Measurements from ENCODE around the gene KIRREL3. TPM values are rescaled to one million over a fixed set of nuclear protein-coding genes. Genes with fewer than 3 reads are reported as not detected.
A peak's percentile ranks its signal among the peaks of the same experiment; 100 is the strongest.
"Not testable (repeated sequence)": the region's sequence is repeated elsewhere in the genome, so short reads cannot be mapped to it uniquely, and the experiment has no call there.

Gene KIRREL3
- total and polyA plus RNA-seq, 10 donors: 0.50 to 5.4 (median 2.0) TPM

DNA sequence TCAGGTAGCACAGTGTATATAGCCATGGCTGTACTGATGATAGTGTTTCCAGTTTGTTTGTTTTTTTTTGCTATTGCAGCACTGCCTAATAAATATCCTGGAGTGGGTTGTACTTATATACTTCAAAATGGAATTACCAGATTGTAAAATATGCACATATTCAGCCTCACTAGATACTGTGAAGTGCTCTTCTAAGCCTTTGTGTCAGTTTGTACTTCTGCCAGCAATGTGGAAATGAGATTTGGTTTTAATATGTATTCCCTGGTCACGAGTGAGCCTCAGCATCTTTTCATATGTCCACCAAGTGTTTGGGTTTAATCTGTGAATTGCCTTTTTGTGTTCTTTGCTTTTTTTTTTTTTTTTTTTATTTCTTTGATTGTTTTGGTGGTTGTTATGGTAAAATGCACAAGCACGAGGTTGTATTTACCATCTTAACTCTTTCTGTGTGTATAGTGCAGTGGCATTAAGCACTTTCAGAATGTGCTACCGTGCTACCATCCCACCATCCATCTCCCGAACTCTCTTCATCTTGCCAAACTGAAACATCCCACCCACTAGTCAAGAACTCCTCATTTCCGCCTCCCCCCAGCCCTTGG is 610.2 kb downstream of the KIRREL3 start:
- TF ChIP-seq, protein P1, sequence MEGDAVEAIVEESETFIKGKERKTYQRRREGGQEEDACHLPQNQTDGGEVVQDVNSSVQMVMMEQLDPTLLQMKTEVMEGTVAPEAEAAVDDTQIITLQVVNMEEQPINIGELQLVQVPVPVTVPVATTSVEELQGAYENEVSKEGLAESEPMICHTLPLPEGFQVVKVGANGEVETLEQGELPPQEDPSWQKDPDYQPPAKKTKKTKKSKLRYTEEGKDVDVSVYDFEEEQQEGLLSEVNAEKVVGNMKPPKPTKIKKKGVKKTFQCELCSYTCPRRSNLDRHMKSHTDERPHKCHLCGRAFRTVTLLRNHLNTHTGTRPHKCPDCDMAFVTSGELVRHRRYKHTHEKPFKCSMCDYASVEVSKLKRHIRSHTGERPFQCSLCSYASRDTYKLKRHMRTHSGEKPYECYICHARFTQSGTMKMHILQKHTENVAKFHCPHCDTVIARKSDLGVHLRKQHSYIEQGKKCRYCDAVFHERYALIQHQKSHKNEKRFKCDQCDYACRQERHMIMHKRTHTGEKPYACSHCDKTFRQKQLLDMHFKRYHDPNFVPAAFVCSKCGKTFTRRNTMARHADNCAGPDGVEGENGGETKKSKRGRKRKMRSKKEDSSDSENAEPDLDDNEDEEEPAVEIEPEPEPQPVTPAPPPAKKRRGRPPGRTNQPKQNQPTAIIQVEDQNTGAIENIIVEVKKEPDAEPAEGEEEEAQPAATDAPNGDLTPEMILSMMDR (IDR thresholded peaks at IDR 0.05 in 8 of 11, conservative IDR thresholded peaks at IDR 0.05 in 3 of 11): no peak
- TF ChIP-seq POLR2AphosphoS5 (IDR thresholded peaks at IDR 0.05) (no peak), POLR2A (IDR thresholded peaks at IDR 0.05) (no peak)
- H3K36me3 ChIP-seq: no peaks in the 10 kb centered on the region
- H3K4me1 ChIP-seq: peaks cover 9 to 81% (median 55%) of the 10 kb centered on the region in 6 donors
- no peaks in the 10 kb centered on the region for H3K9me3 ChIP-seq
- WGBS, 5 donors: 68 to 71% (median 70%) methylated on average over 5 of the region's 5 CpGs
- peak overlapping the region in 1 of 8 donors; percentile 64 for H3K27ac ChIP-seq
- DNase-seq: no peak
- H3K4me3 ChIP-seq: no peak overlapping the region
- intact Hi-C loops (cut with DNase I; ENCODE audit: low total_unique reads): no loop called here
- H3K27me3 ChIP-seq (replicated peaks in 1 of 7): no peaks in the 10 kb centered on the region

DNA sequence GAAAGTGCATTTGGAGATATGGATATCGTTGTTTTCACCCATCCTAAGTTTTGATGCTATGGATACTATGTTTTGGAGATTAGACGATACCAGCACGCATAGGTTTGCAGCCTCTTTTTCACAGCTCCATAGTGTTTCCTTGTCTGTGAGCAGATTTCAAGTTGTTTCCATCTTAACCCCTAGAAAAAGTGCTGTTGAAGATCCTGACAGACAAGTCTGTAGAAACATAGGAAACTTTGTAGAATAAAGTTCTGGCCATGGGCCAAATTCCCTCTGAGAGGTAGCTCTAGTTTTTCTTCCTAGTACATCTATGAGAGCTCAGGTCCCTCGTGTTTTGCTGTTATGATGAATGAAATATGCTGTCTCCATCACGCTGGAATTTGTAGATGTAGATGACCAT is 612.7 kb downstream of the KIRREL3 start:
- no peaks in the 10 kb centered on the region for H3K27me3 ChIP-seq (replicated peaks in 1 of 7)
- H3K4me3 ChIP-seq: no peak overlapping the region
- DNase-seq: no peak
- no peaks in the 10 kb centered on the region for H3K9me3 ChIP-seq
- no peak for TF ChIP-seq POLR2AphosphoS5 (IDR thresholded peaks at IDR 0.05)
- no peak for TF ChIP-seq POLR2A (IDR thresholded peaks at IDR 0.05)
- TF ChIP-seq, protein P1 (IDR thresholded peaks at IDR 0.05 in 8 of 11, conservative IDR thresholded peaks at IDR 0.05 in 3 of 11): no peak
- H3K27ac ChIP-seq: peak overlapping the region in 2 of 8 donors; percentile 87 to 88
- WGBS, 5 donors: 68 to 88% (median 85%) methylated on average over 5 of the region's 5 CpGs
- no peaks in the 10 kb centered on the region for H3K36me3 ChIP-seq
- intact Hi-C loops (cut with DNase I; ENCODE audit: low total_unique reads): no loop called here
- H3K4me1 ChIP-seq: peaks cover 13 to 81% (median 56%) of the 10 kb centered on the region in 6 donors

DNA sequence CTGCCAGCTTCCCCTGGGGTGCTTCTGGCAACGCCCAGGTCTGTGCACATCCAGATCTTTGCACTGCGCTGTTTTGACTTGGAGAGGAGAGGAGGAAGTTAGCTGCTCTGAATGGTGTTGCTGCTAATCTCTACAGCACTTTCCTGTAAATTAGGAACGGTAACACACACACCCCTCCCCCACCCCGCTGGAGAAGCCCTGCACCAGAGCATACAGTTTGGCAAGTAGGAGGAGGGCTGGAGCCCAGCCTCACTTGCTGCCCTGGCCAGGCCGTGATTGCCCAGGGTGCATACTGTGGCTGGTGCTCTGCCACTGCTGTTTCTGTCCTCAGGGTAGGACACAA is 613.9 kb downstream of the KIRREL3 start:
- Histone ChIP-seq H3K27ac (peak overlapping the region in 7 of 8 donors; percentile 58 to 88 (median 82)), H3K4me3 (peak overlapping the region in 1 of 8 donors; percentile 22), H3K4me1 (peaks cover 10 to 76% (median 48%) of the 10 kb centered on the region in 6 donors)
- H3K9me3 ChIP-seq; H3K36me3 ChIP-seq; H3K27me3 ChIP-seq (replicated peaks in 1 of 7); intact Hi-C loops (cut with DNase I; ENCODE audit: low total_unique reads): not testable (repeated sequence)
- WGBS, 5 donors: 5 to 30% (median 16%) methylated on average over 4 to 5 of the region's 5 CpGs
- peak in 1 of 3 donors; percentile 44 for TF ChIP-seq POLR2AphosphoS5 (IDR thresholded peaks at IDR 0.05)
- peak; percentile 87 for DNase-seq

DNA sequence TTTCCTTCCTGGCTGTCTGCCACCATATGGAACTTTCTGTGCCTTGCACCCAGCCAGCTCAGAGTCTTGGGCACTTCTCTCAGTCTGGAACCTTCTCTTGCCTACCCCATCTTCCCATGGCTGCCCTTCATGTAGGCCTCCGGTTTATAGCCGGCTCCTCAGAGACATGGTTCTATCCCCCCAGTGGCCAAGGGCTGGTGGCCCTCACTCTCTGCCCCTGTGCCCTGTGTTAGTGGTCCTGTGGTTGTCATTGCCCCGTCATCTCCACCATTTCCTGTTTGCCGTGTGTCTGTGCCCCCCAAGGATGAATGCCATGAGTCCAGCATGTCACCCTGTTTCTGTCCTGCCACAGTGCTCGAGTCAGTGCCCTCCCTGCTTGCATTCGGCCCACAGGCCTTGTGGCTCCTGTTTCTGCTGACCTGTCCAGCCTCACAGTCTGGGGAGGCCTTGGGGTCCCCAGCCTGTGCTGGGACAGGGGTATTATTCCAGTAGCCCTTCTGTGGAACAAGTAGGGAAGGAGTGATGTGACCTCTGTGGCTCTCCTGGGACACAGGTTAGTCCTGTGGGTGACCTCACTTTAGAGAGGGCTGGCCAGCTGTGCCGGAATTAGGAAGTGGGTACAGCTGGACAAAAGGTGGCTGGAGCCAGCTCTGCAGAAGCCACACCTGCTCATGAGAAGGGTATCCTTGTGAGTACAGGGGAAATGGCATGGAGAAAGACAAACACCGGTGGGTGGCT is 614.4 kb downstream of the KIRREL3 start:
- Histone ChIP-seq H3K36me3 (no peaks in the 10 kb centered on the region), H3K27me3 (replicated peaks in 1 of 7) (no peaks in the 10 kb centered on the region), H3K4me1 (peaks cover 10 to 72% (median 44%) of the 10 kb centered on the region in 6 donors), H3K4me3 (peak overlapping the region in 1 of 8 donors; percentile 22), H3K9me3 (no peaks in the 10 kb centered on the region), H3K27ac (peak overlapping the region in 7 of 8 donors; percentile 58 to 88 (median 82))
- 43 to 63% (median 51%) methylated on average over 6 to 8 of the region's 8 CpGs for WGBS, 5 donors
- TF ChIP-seq POLR2AphosphoS5 (IDR thresholded peaks at IDR 0.05) (peak in 1 of 3 donors; percentile 9), POLR2A (IDR thresholded peaks at IDR 0.05) (no peak)
- TF ChIP-seq, protein P1 (IDR thresholded peaks at IDR 0.05 in 8 of 11, conservative IDR thresholded peaks at IDR 0.05 in 3 of 11): no peak
- intact Hi-C loops (cut with DNase I; ENCODE audit: low total_unique reads): no loop called here
- DNase-seq: peak; percentile 77
